CD14-positive monocyte (primary cell): Measurements from ENCODE around the gene CC2D1A. TPM values are rescaled to one million over a fixed set of nuclear protein-coding genes. Genes with fewer than 3 reads are reported as not detected.

Experiments
- DNase-seq, 3 donors: peaks; one replicate each; pipeline ENCODE4 v3.0.0-alpha.2; 2011 to 2022
- H2AFZ ChIP-seq: 2 replicates; pipeline ENCODE4 v1.6.0; 2012; ENCODE audit warnings: mild to moderate bottlenecking, low read depth, low read length, inconsistent platforms; ENCODE audit not compliant: insufficient read depth, poor library complexity, severe bottlenecking
- H3K27ac ChIP-seq, 2 donors: 1 replicate in 1 of 2; 2 replicates in 1 of 2; pipeline ENCODE4 v1.5.1; 2012 to 2013; ENCODE audit warnings: low read length in 2 of 2, control low read depth in 1 of 2, inconsistent platforms in 1 of 2, low read depth in 1 of 2, mild to moderate bottlenecking in 1 of 2
- H3K27me3 ChIP-seq, 2 donors: one replicate each; pipeline versions ENCODE4 v1.6.0 to v1.6.1; 2011 to 2013; ENCODE audit warnings: low read length in 2 of 2; ENCODE audit not compliant: control insufficient read depth in 2 of 2, insufficient read depth in 2 of 2
- H3K36me3 ChIP-seq, 2 donors: replicated peaks in 1 of 2; 1 replicate in 1 of 2; 2 replicates in 1 of 2; pipeline versions ENCODE4 v1.5.1 to v1.6.1; 2012 to 2013; ENCODE audit warnings: low read length in 2 of 2, control low read depth in 1 of 2, inconsistent platforms in 1 of 2, mild to moderate bottlenecking in 1 of 2; ENCODE audit not compliant: insufficient read depth in 2 of 2, control insufficient read depth in 1 of 2
- H3K4me1 ChIP-seq, 2 donors: 1 replicate in 1 of 2; 2 replicates in 1 of 2; pipeline versions ENCODE4 v1.5.1 to v1.6.1; 2012 to 2013; ENCODE audit warnings: low read length in 2 of 2, control low read depth in 1 of 2, inconsistent platforms in 1 of 2, mild to moderate bottlenecking in 1 of 2, moderate library complexity in 1 of 2; ENCODE audit not compliant: insufficient read depth in 2 of 2, control insufficient read depth in 1 of 2
- H3K4me2 ChIP-seq: replicated peaks from 2 replicates; pipeline ENCODE3; 2012; ENCODE audit warnings: low read length, moderate library complexity, mild to moderate bottlenecking; ENCODE audit not compliant: poor library complexity, severe bottlenecking; ENCODE audit errors: extremely low read depth
- H3K4me3 ChIP-seq, 3 experiments: fragments of 200-600 bp in 1 of 3; sonication (generic) in 1 of 3; replicated peaks in 1 of 3; 1 replicate in 2 of 3; 2 replicates in 1 of 3; pipeline ENCODE4 v1.5.1; 2011 to 2013; ENCODE audit warnings: low read length in 3 of 3, mild to moderate bottlenecking in 3 of 3, control low read depth in 2 of 3, low read depth in 2 of 3, inconsistent platforms in 1 of 3, moderate library complexity in 1 of 3
- H3K79me2 ChIP-seq: 2 replicates; pipeline ENCODE4 v1.6.0; 2012; ENCODE audit warnings: mild to moderate bottlenecking, control low read depth, inconsistent platforms, low read length, moderate library complexity; ENCODE audit not compliant: insufficient read depth
- H3K9ac ChIP-seq: 2 replicates; pipeline ENCODE4 v1.6.0; 2017; ENCODE audit warnings: low read length, mild to moderate bottlenecking; ENCODE audit not compliant: insufficient read depth, poor library complexity, severe bottlenecking
- H3K9me3 ChIP-seq, 2 donors: replicated peaks in 1 of 2; 1 replicate in 1 of 2; 2 replicates in 1 of 2; pipeline versions ENCODE4 v1.5.1 to v1.6.1; 2012 to 2013; ENCODE audit warnings: low read length in 2 of 2, control low read depth in 1 of 2; ENCODE audit not compliant: control insufficient read depth in 1 of 2, insufficient read depth in 1 of 2
- H4K20me1 ChIP-seq: 2 replicates; pipeline ENCODE4 v1.6.0; 2012; ENCODE audit warnings: mild to moderate bottlenecking, low read length, control low read depth, moderate library complexity; ENCODE audit not compliant: insufficient read depth
- H3K27ac Mint-ChIP-seq, 7 donors: one replicate each; pipeline ENCODE4 v1.8.0; 2020; ENCODE audit warnings: mild to moderate bottlenecking in 7 of 7, mixed read lengths in 7 of 7, moderate library complexity in 6 of 7, inconsistent platforms in 2 of 7
- H3K27me3 Mint-ChIP-seq, 3 donors: one replicate each; pipeline ENCODE4 v1.8.0; 2021 to 2022; ENCODE audit warnings: low read depth in 3 of 3, mild to moderate bottlenecking in 3 of 3, mixed read lengths in 3 of 3, moderate library complexity in 3 of 3, inconsistent platforms in 1 of 3
- H3K36me3 Mint-ChIP-seq, 2 donors: one replicate each; pipeline ENCODE4 v1.8.0; 2020; ENCODE audit warnings: mixed read lengths in 2 of 2, inconsistent platforms in 1 of 2, mild to moderate bottlenecking in 1 of 2
- H3K4me1 Mint-ChIP-seq: one replicate; pipeline ENCODE4 v1.8.0; 2020; ENCODE audit warnings: mild to moderate bottlenecking, mixed read lengths
- H3K4me3 Mint-ChIP-seq, 2 donors: one replicate each; pipeline ENCODE4 v1.8.0; 2020; ENCODE audit warnings: mild to moderate bottlenecking in 2 of 2, mixed read lengths in 2 of 2, moderate library complexity in 1 of 2
- H3K9me3 Mint-ChIP-seq, 7 donors: one replicate each; pipeline ENCODE4 v1.8.0; 2020 to 2022; ENCODE audit warnings: mixed read lengths in 7 of 7, mild to moderate bottlenecking in 6 of 7, moderate library complexity in 6 of 7, inconsistent platforms in 2 of 7
- CTCF ChIP-seq: fragments of 200-600 bp; IDR thresholded peaks from one replicate; pipeline ENCODE4 v1.8.0; 2022; ENCODE audit warnings: antibody characterized with exemption, mild to moderate bottlenecking
- WGBS: methylation state at CpG from one replicate; pipeline ENCODE4 v1.1.5; 2013; ENCODE audit warnings: missing lambda C conversion rate; ENCODE audit not compliant: insufficient coverage; 5-methylcytosine and 5-hydroxymethylcytosine counted together
- intact Hi-C, 2 donors: fragments of 100-400 bp; cut with micrococcal nuclease; formaldehyde crosslinking; loops; one replicate each; pipeline versions ENCODE4 v1.15.0 to v1.15.1; 2023
- polyA plus RNA-seq, 3 donors: library from polyadenylated mRNA; depleted of rRNA in 1 of 3; unstranded in 2 of 3; stranded (reverse) in 1 of 3; fragments of 300-500 nt in 2 of 3; fragments of >200 nt in 1 of 3; fragmentation: Illumina TruSeq in 2 of 3; gene quantifications; 1 replicate in 2 of 3; 2 replicates in 1 of 3; pipeline ENCODE4 v1.2.3, GENCODE V29; 2012 to 2021

CC2D1A gene
- polyA plus RNA-seq, 3 donors, result 4.6 to 27.0 (median 6.2) TPM

GRCh38 chr19:13974073-13974472, 68.1 kb downstream of the CC2D1A start:
- intact Hi-C loops, result no loop called here
- Histone ChIP-seq H3K9ac (no peak overlapping the region), H3K9me3 (no peaks in the 10 kb centered on the region), H3K27me3 (no peaks in the 10 kb centered on the region), H3K36me3 (peaks cover 41 to 63% of the 10 kb centered on the region in 2 donors), H2AFZ (no peak overlapping the region), H3K4me1 (peaks cover 9 to 15% of the 10 kb centered on the region in 2 donors), H3K4me2 (no peak overlapping the region), H3K27ac (no peak overlapping the region), H3K4me3 (no peak overlapping the region), H4K20me1 (no peaks in the 10 kb centered on the region), H3K79me2 (no peaks in the 10 kb centered on the region)
- peaks cover 13% of the 10 kb centered on the region for H3K4me1 Mint-ChIP-seq
- 84% methylated on average over 4 of the region's 12 CpGs for WGBS
- no peak for DNase-seq
- H3K27ac Mint-ChIP-seq, result peak overlapping the region in 1 of 7 donors; percentile 67
- peaks cover 47 to 76% of the 10 kb centered on the region in 2 donors for H3K36me3 Mint-ChIP-seq
- H3K9me3 Mint-ChIP-seq, result no peaks in the 10 kb centered on the region
- peaks cover 0 to 1% (median 0%) of the 10 kb centered on the region in 3 donors for H3K27me3 Mint-ChIP-seq
- TF ChIP-seq CTCF, result no peak
- no peak overlapping the region for H3K4me3 Mint-ChIP-seq

- no peak for TF ChIP-seq CTCF
- H2AFZ ChIP-seq, result no peak overlapping the region
- peaks cover 0 to 1% (median 0%) of the 10 kb centered on the region in 3 donors for H3K27me3 Mint-ChIP-seq
- H3K9me3 ChIP-seq, result no peaks in the 10 kb centered on the region
- no peak overlapping the region for H3K9ac ChIP-seq
- H3K79me2 ChIP-seq, result no peaks in the 10 kb centered on the region
- H3K4me2 ChIP-seq, result no peak overlapping the region
- no peak for DNase-seq
- peaks cover 29 to 54% of the 10 kb centered on the region in 2 donors for H3K36me3 ChIP-seq
- H3K9me3 Mint-ChIP-seq, result no peaks in the 10 kb centered on the region
- H3K4me1 ChIP-seq, result peaks cover 23 to 33% of the 10 kb centered on the region in 2 donors
- intact Hi-C loops, result no loop called here
- no peak overlapping the region for H3K27ac ChIP-seq
- H3K4me1 Mint-ChIP-seq, result peaks cover 26% of the 10 kb centered on the region
- H4K20me1 ChIP-seq, result no peaks in the 10 kb centered on the region
- no peak overlapping the region for H3K4me3 ChIP-seq
- peaks cover 37 to 68% of the 10 kb centered on the region in 2 donors for H3K36me3 Mint-ChIP-seq
- peak overlapping the region in 4 of 7 donors; percentile 23 to 69 (median 46) for H3K27ac Mint-ChIP-seq
- 95% methylated on average over 10 of the region's 11 CpGs for WGBS
- no peaks in the 10 kb centered on the region for H3K27me3 ChIP-seq
- no peak overlapping the region for H3K4me3 Mint-ChIP-seq
Measured at GRCh38 chr19:13975870-13976269, 69.9 kb downstream of the CC2D1A start.
